Tibial nerve (tissue), 3 donors: Measurements from ENCODE around the gene ARHGEF17.

Experiments used
- POLR2A ChIP-seq, 2 donors: fragments of 450-650 bp; IDR thresholded peaks; one replicate each; pipeline ENCODE4 v1.6.1; 2017; ENCODE audit warnings: antibody characterized with exemption in 2 of 2, mild to moderate bottlenecking in 2 of 2, moderate library complexity in 2 of 2
- TF ChIP-seq, protein P1 (sequence below), 5 experiments: fragments of 200-600 bp in 3 of 5; fragments of 450-650 bp in 2 of 5; sonication (generic) in 3 of 5; IDR thresholded peaks; one replicate each; pipeline ENCODE4 v1.5.1; 2016 to 2019; ENCODE audit warnings: antibody characterized with exemption in 5 of 5, mild to moderate bottlenecking in 3 of 5, moderate library complexity in 2 of 5

DNA sequence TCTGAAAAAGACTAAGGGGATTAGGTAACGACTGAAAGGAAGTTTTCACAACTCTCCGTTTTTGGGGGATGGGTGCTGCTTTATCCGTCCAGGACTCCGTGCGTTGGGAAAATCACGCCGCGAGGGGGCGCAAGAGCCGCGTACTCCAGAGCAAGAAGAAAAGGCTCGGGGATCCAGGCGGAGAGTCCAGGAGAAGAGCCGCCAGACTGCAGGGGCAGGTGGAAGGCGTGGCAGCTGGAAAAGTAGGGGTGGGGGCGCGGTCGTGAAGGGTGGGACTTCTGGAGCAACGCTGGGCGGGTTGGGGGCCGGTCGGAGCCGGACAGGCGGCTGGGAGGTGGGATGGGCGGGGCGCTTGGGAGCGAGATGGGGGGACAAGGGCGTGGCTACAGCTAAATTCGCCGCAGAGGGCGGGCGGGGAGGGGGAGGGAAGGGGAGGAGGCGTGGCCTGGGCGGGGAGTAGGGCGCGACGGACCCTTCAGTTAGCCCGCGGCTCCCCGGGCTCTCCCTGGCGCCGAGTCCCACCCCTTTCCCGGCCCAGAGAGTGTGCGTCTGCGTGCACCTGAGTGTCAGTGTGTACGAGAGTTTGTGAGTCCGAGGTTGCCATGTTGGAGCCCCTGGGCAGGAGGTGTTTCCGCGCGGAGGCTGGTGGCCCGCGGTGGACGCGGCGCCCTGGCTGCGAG is 613 bp upstream of the ARHGEF17 start:
- TF ChIP-seq, protein P1, sequence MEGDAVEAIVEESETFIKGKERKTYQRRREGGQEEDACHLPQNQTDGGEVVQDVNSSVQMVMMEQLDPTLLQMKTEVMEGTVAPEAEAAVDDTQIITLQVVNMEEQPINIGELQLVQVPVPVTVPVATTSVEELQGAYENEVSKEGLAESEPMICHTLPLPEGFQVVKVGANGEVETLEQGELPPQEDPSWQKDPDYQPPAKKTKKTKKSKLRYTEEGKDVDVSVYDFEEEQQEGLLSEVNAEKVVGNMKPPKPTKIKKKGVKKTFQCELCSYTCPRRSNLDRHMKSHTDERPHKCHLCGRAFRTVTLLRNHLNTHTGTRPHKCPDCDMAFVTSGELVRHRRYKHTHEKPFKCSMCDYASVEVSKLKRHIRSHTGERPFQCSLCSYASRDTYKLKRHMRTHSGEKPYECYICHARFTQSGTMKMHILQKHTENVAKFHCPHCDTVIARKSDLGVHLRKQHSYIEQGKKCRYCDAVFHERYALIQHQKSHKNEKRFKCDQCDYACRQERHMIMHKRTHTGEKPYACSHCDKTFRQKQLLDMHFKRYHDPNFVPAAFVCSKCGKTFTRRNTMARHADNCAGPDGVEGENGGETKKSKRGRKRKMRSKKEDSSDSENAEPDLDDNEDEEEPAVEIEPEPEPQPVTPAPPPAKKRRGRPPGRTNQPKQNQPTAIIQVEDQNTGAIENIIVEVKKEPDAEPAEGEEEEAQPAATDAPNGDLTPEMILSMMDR (IDR thresholded peaks at IDR 0.05) = peak; percentile 83 to 97 (median 90)
- TF ChIP-seq POLR2A (IDR thresholded peaks at IDR 0.05) = peak in 1 of 2 donors; percentile 32
